Mucosa of descending colon (tissue), 3 donors: ENCODE data around the gene PIP5K1A. TPM values are rescaled to one million over a fixed set of nuclear protein-coding genes. Genes with fewer than 3 reads are reported as not detected.
A peak's percentile ranks its signal among the peaks of the same experiment; 100 is the strongest.

Experiments
- ATAC-seq: fragments of 200-7000 bp; cut with Tn5 transposase; one replicate; pipeline ENCODE4 v1.9.1; 2020; ENCODE audit warnings: mild to moderate bottlenecking, moderate library complexity
- DNase-seq, 3 donors: peaks; one replicate each; pipeline ENCODE4 v3.0.0-alpha.2; 2020
- H3K36me3 ChIP-seq: fragments of 200-600 bp; one replicate; pipeline ENCODE4 v1.8.0; 2021; ENCODE audit warnings: low read depth, mild to moderate bottlenecking
- H3K4me1 ChIP-seq: fragments of 200-600 bp; one replicate; pipeline ENCODE4 v1.8.0; 2021; ENCODE audit warnings: low read depth, mild to moderate bottlenecking
- H3K4me3 ChIP-seq: fragments of 200-600 bp; one replicate; pipeline ENCODE4 v1.8.0; 2021; ENCODE audit warnings: mild to moderate bottlenecking
- H3K9me3 ChIP-seq: fragments of 200-600 bp; one replicate; pipeline ENCODE4 v1.8.0; 2021; ENCODE audit warnings: mild to moderate bottlenecking
- intact Hi-C, 2 donors: fragments of 100-400 bp; cut with DNase I in 1 of 2; cut with micrococcal nuclease in 1 of 2; formaldehyde crosslinking; loops; one replicate each; pipeline versions ENCODE4 v1.11.0 to v1.11.1; 2022; cut with DNase I, micrococcal nuclease
- total RNA-seq, 3 donors: library from RNA; stranded (reverse); fragmentation: NEBNext Ultra II Directional in 2 of 3; extraction: Animal tissue kit (Norgen Biotek cat#: 25700) in 2 of 3; gene quantifications; one replicate each; pipeline versions ENCODE4 v1.2.1 to v1.2.4, GENCODE V29; 2021 to 2023
- TF ChIP-seq, protein P1 (sequence below): fragments of 200-600 bp; IDR thresholded peaks from one replicate; pipeline ENCODE4 v1.8.0; 2022; ENCODE audit warnings: antibody characterized with exemption, mild to moderate bottlenecking
- donor health status: DM: no; HTN: no; CAD: no; lungs with moderate emphysema.
- donor health status: DM: no; HTN: no; CAD: no.
- donor health status: DM: no; HTN: yes; CAD: no.

The PIP5K1A gene
- total RNA-seq, 3 donors from 2014 or later = 38.4 to 47.5 (median 39.2) TPM

DNA sequence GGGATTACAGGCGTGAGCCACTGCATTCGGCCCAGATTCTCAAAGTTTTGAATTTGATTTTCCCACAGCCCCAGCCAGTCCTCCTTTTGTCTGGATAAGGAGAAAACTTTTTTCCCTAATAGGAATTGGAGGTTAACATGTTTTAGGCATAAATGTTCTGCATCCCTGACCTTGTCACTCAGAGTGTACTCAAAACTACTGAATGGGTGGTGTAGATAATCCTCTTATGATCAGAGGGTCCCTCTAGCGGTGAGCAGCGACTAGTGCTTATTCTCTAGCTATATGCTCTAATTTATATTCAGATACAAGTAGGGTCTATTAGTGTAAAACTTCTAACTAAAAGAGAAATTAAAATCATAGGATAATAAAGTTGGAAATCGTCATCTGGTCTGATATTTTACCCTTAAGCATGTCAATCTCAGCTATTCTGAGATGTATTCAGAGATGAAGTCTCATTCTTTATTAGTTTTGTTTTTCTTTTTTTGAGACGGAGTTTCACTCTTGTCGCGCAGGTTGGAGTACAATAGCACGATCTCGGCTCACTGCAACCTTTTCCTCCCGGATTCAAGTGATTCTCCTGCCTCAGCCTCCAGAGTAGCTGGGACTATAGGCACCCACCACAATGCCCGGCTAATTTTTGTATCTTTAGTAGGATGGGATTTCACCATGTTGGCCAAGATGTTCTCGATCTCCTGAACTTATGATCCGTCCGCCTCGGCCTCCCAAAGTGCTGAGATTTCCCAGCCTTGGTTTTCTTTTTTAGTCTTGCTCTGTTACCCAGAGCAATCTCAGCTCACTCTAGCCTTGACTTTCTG lies 53.5 kb downstream of the PIP5K1A start:
- DNase-seq (peak in 1 of 3 donors; percentile 89), ATAC-seq (peak; percentile 60)
- TF ChIP-seq, protein P1, sequence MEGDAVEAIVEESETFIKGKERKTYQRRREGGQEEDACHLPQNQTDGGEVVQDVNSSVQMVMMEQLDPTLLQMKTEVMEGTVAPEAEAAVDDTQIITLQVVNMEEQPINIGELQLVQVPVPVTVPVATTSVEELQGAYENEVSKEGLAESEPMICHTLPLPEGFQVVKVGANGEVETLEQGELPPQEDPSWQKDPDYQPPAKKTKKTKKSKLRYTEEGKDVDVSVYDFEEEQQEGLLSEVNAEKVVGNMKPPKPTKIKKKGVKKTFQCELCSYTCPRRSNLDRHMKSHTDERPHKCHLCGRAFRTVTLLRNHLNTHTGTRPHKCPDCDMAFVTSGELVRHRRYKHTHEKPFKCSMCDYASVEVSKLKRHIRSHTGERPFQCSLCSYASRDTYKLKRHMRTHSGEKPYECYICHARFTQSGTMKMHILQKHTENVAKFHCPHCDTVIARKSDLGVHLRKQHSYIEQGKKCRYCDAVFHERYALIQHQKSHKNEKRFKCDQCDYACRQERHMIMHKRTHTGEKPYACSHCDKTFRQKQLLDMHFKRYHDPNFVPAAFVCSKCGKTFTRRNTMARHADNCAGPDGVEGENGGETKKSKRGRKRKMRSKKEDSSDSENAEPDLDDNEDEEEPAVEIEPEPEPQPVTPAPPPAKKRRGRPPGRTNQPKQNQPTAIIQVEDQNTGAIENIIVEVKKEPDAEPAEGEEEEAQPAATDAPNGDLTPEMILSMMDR = peak; percentile 75
- intact Hi-C loops = loop anchor here in 1 of 2 donors (5.0 kb wide), 1 partner anchor 55 kb away; the partner anchor contains the start of gene PIP5K1A
- H3K4me1 ChIP-seq = peaks cover 17% of the 10 kb centered on the region
- no peaks in the 10 kb centered on the region for H3K36me3 ChIP-seq
- H3K9me3 ChIP-seq = no peaks in the 10 kb centered on the region
- H3K4me3 ChIP-seq = no peak overlapping the region

GRCh38 chr1:151254217-151255213 lies 56.2 kb downstream of the PIP5K1A start, which contains the start of gene PSMD4:
PSMD4 (plus strand) TSS chr1:151254734; CDS start chr1:151254783, 49 bp downstream.
- intact Hi-C loops = loop anchor here in 1 of 2 donors (5.0 kb wide), 1 partner anchor 57 kb away; the partner anchor contains the start of gene PIP5K1A
- Histone ChIP-seq H3K36me3 (no peaks in the 10 kb centered on the region), H3K4me1 (peaks cover 17% of the 10 kb centered on the region), H3K9me3 (no peaks in the 10 kb centered on the region), H3K4me3 (peak within 1 kb of the TSS; percentile 93)
- ATAC-seq (peak; percentile 100), DNase-seq (peak; percentile 95 to 96 (median 96))
- TF ChIP-seq, protein P1 = no peak

DNA sequence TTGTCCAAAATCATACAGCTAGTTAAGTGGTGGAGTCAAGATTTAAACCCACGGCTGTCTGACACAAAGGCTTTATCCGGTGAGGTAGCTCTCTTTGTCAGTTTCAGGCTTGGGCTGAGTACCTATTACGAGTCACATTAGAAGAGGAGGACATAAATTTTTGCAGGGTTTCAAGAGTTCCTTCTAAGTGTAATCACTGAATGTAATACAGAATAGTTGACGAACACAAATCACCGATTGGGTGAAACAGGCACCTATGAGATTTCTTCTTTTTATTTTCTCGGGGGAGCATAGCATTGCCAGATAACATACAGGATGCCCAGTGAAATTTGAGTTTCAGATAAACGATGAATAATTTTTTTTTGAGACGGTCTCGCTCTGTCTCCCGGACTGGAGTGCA lies 57.0 kb downstream of the PIP5K1A start:
- Histone ChIP-seq H3K36me3 (no peaks in the 10 kb centered on the region), H3K4me3 (no peak overlapping the region), H3K4me1 (peaks cover 17% of the 10 kb centered on the region), H3K9me3 (no peaks in the 10 kb centered on the region)
- ATAC-seq (no peak), DNase-seq (no peak)
- TF ChIP-seq, protein P1 = no peak
- intact Hi-C loops = no loop called here

GRCh38 chr1:151259351-151259750 lies 61.0 kb downstream of the PIP5K1A start:
- no peaks in the 10 kb centered on the region for H3K36me3 ChIP-seq
- no peak for ATAC-seq
- no peak for DNase-seq
- H3K4me3 ChIP-seq = no peak overlapping the region
- peaks cover 11% of the 10 kb centered on the region for H3K4me1 ChIP-seq
- intact Hi-C loops = no loop called here
- TF ChIP-seq, protein P1 = no peak
- no peaks in the 10 kb centered on the region for H3K9me3 ChIP-seq

- TF ChIP-seq, protein P1 = no peak
- DNase-seq (no peak), ATAC-seq (peak; percentile 17)
- intact Hi-C loops = no loop called here
- Histone ChIP-seq H3K4me3 (no peak overlapping the region), H3K4me1 (no peaks in the 10 kb centered on the region), H3K36me3 (peaks cover 3% of the 10 kb centered on the region), H3K9me3 (no peaks in the 10 kb centered on the region)
Observed at GRCh38 chr1:151265446-151266236, 67.3 kb downstream of the PIP5K1A start.
